BJ (cell line): ENCODE data around the gene EFNA5. TPM values are rescaled to one million over a fixed set of nuclear protein-coding genes. Genes with fewer than 3 reads are reported as not detected.

Source experiments
- CTCF ChIA-PET: fragments of 350-600 bp; formaldehyde crosslinking; extraction: SDS; loops from one replicate; lab custom pipeline; 2021; ENCODE audit warnings: antibody characterized with exemption, inconsistent platforms; lab: Yijun Ruan, JAX
- POLR2A ChIA-PET: fragments of 300-600 bp; sonication (Branson Sonifier 250); formaldehyde crosslinking; extraction: SDS; loops from one replicate; lab custom pipeline; 2021; ENCODE audit warnings: antibody characterized with exemption; lab: Charles Lee
- DNase-seq: peaks from one replicate; pipeline ENCODE4 v3.0.0-alpha.2; 2011; ENCODE audit warnings: low read depth
- H3K27me3 ChIP-seq: 2 replicates; pipeline ENCODE4 v1.6.0; 2011; ENCODE audit warnings: low read length; ENCODE audit not compliant: control insufficient read depth, insufficient read depth
- H3K36me3 ChIP-seq: 2 replicates; pipeline ENCODE4 v1.5.1; 2011; ENCODE audit warnings: low read length; ENCODE audit not compliant: control insufficient read depth, insufficient read depth
- H3K4me3 ChIP-seq: 2 replicates; pipeline ENCODE4 v1.5.1; 2011; ENCODE audit warnings: low read depth, mild to moderate bottlenecking, control low read depth, low read length
- polyA plus RNA-seq: library from polyadenylated mRNA; depleted of rRNA; stranded (reverse); fragments of >200 nt; gene quantifications from 2 replicates; pipeline ENCODE4 v1.2.3, GENCODE V29; 2011
- TF ChIP-seq, protein P1 (sequence below): IDR thresholded peaks from 2 replicates; pipeline ENCODE4 v1.5.1; 2011; ENCODE audit warnings: low read depth, mild to moderate bottlenecking, control low read depth, inconsistent platforms, low read length, moderate library complexity; ENCODE audit not compliant: insufficient read depth

The EFNA5 gene
- polyA plus RNA-seq, 1 experiment, result 0.67 TPM

- Histone ChIP-seq H3K27me3 (no peaks in the 10 kb centered on the region), H3K36me3 (no peaks in the 10 kb centered on the region), H3K4me3 (no peak overlapping the region)
- TF ChIP-seq, protein P1, sequence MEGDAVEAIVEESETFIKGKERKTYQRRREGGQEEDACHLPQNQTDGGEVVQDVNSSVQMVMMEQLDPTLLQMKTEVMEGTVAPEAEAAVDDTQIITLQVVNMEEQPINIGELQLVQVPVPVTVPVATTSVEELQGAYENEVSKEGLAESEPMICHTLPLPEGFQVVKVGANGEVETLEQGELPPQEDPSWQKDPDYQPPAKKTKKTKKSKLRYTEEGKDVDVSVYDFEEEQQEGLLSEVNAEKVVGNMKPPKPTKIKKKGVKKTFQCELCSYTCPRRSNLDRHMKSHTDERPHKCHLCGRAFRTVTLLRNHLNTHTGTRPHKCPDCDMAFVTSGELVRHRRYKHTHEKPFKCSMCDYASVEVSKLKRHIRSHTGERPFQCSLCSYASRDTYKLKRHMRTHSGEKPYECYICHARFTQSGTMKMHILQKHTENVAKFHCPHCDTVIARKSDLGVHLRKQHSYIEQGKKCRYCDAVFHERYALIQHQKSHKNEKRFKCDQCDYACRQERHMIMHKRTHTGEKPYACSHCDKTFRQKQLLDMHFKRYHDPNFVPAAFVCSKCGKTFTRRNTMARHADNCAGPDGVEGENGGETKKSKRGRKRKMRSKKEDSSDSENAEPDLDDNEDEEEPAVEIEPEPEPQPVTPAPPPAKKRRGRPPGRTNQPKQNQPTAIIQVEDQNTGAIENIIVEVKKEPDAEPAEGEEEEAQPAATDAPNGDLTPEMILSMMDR, result no peak
- ChIA-PET CTCF (interaction anchor here (1.0 to 1.3 kb wide), 2 partner anchors 14 to 25 kb away, joined by 3 read pairs; no protein-coding TSS in a partner anchor), POLR2A (no interaction called here)
- DNase-seq, result no peak
Observed at GRCh38 chr5:107597247-107597646, 73.5 kb downstream of the EFNA5 start.

GRCh38 chr5:107594253-107595045, 76.3 kb downstream of the EFNA5 start:
- no peaks in the 10 kb centered on the region for H3K36me3 ChIP-seq
- POLR2A ChIA-PET, result no interaction called here
- H3K4me3 ChIP-seq, result no peak overlapping the region
- CTCF ChIA-PET, result interaction anchor here (1.7 kb wide), 1 partner anchor 22 kb away, joined by 5 read pairs; no protein-coding TSS in a partner anchor
- H3K27me3 ChIP-seq, result no peaks in the 10 kb centered on the region
- DNase-seq, result no peak
- TF ChIP-seq, protein P1, result no peak

GRCh38 chr5:107593009-107593408, 77.7 kb downstream of the EFNA5 start:
- CTCF ChIA-PET, result interaction anchor here (1.5 kb wide), 1 partner anchor 21 kb away, joined by 4 read pairs; no protein-coding TSS in a partner anchor
- Histone ChIP-seq H3K4me3 (no peak overlapping the region), H3K36me3 (no peaks in the 10 kb centered on the region), H3K27me3 (no peaks in the 10 kb centered on the region)
- POLR2A ChIA-PET, result no interaction called here
- no peak for DNase-seq
- TF ChIP-seq, protein P1, result no peak

DNA sequence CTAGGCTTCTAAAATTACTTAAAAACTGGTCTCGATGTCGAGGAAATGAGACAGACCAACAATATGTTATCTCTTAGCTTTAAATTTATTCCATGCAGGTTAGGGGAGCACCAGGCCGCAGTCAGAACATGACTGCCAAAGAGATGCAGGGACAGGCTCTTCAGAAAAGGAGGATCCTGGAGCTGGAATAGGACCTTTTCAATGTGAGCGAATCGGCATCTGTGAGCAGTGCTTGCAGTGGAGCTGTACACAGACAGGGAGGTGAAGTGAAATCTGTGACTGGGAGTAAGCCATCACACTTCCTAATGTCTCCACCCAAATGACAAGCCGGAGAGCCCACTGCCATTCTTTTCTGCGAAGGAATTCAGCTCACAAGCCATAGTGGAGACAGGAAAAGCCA, 78.2 kb downstream of the EFNA5 start:
- no peak overlapping the region for H3K4me3 ChIP-seq
- POLR2A ChIA-PET, result no interaction called here
- CTCF ChIA-PET, result interaction anchor here (1.5 kb wide), 1 partner anchor 20 kb away, joined by 4 read pairs; no protein-coding TSS in a partner anchor
- DNase-seq, result no peak
- H3K36me3 ChIP-seq, result no peaks in the 10 kb centered on the region
- no peaks in the 10 kb centered on the region for H3K27me3 ChIP-seq
- TF ChIP-seq, protein P1, result no peak

GRCh38 chr5:107590686-107591085, 80.1 kb downstream of the EFNA5 start:
- H3K4me3 ChIP-seq, result no peak overlapping the region
- ChIA-PET POLR2A (no interaction called here), CTCF (interaction anchor here (1.3 kb wide), 1 partner anchor 18 kb away, joined by 3 read pairs; no protein-coding TSS in a partner anchor)
- TF ChIP-seq, protein P1, result no peak
- H3K36me3 ChIP-seq, result no peaks in the 10 kb centered on the region
- DNase-seq, result no peak
- H3K27me3 ChIP-seq, result no peaks in the 10 kb centered on the region
